A549 (cell line): Measurements from ENCODE around the gene TFF1. TPM values are rescaled to one million over a fixed set of nuclear protein-coding genes. Genes with fewer than 3 reads are reported as not detected.

Experiments used
- ATAC-seq, 2 experiments: fragments of 200-7000 bp in 1 of 2; fragments of >200 bp in 1 of 2; cut with Nextera tagmentation in 1 of 2; cut with Tn5 transposase in 1 of 2; 3 replicates each; pipeline versions ENCODE4 v1.8.0 to v1.9.1; 2018 to 2020; ENCODE audit warnings: mild to moderate bottlenecking in 1 of 2, moderate library complexity in 1 of 2
- CTCF ChIA-PET: fragments of 300-600 bp; sonication (Branson Sonifier 250); formaldehyde crosslinking; extraction: SDS; loops from one replicate; lab custom pipeline; 2021; ENCODE audit warnings: antibody characterized with exemption, inconsistent platforms; lab: Yijun Ruan, JAX
- POLR2A ChIA-PET: fragments of 350-600 bp; formaldehyde crosslinking; extraction: SDS; loops from one replicate; lab custom pipeline; 2021; ENCODE audit warnings: antibody characterized with exemption, inconsistent platforms; lab: Yijun Ruan, JAX
- DNase-seq, 2 experiments: peaks; one replicate each; pipeline versions ENCODE4 v3.0.0 to v3.0.0-alpha.2; 2011 to 2016; ENCODE audit warnings: low read depth in 1 of 2, low spot score in 1 of 2
- FAIRE-seq: peaks from 2 replicates; lab custom pipeline; 2011; peaks lifted over from hg19 to GRCh38; lab: Jason Lieb, UNC
- H3K27ac ChIP-seq, 2 experiments: fragments of >200 bp; sonication (Bioruptor Twin); formaldehyde crosslinking; 3 replicates each; pipeline ENCODE4 v1.5.1; 2016 to 2017
- H3K4me1 ChIP-seq: fragments of >200 bp; sonication (Bioruptor Twin); formaldehyde crosslinking; 3 replicates; pipeline ENCODE4 v1.6.1; 2016
- H3K4me2 ChIP-seq: fragments of >200 bp; sonication (Bioruptor Twin); formaldehyde crosslinking; 3 replicates; pipeline ENCODE4 v1.6.1; 2016
- H3K4me3 ChIP-seq: fragments of >200 bp; sonication (Bioruptor Twin); formaldehyde crosslinking; 3 replicates; pipeline ENCODE4 v1.5.1; 2016
- H3K9me3 ChIP-seq: fragments of >200 bp; sonication (Bioruptor Twin); formaldehyde crosslinking; 3 replicates; pipeline ENCODE4 v1.6.1; 2016
- CBX2 ChIP-seq: fragments of 200-600 bp; sonication (generic); IDR thresholded peaks from 2 replicates; pipeline ENCODE4 v1.6.1; 2016; ENCODE audit warnings: low read depth, mild to moderate bottlenecking, borderline replicate concordance
- CBX8 ChIP-seq: fragments of 200-600 bp; sonication (generic); IDR thresholded peaks from 2 replicates; pipeline ENCODE4 v1.6.1; 2016
- CHD4 ChIP-seq: fragments of 200-600 bp; sonication (generic); IDR thresholded peaks from 2 replicates; pipeline ENCODE4 v1.6.1; 2016; ENCODE audit warnings: antibody characterized with exemption, mild to moderate bottlenecking, borderline replicate concordance
- EHMT2 ChIP-seq: fragments of 200-600 bp; sonication (generic); IDR thresholded peaks from 2 replicates; pipeline ENCODE4 v1.6.1; 2016; ENCODE audit warnings: antibody characterized with exemption, low read depth, mild to moderate bottlenecking, moderate library complexity
- FOSL2 ChIP-seq, 2 experiments: fragments of 450-650 bp in 1 of 2; fragments of >200 bp in 1 of 2; sonication (Bioruptor Twin) in 1 of 2; formaldehyde crosslinking; IDR thresholded peaks; 2 replicates each; pipeline versions ENCODE4 v1.5.0 to v1.6.1; 2016 to 2020; ENCODE audit warnings: mild to moderate bottlenecking in 1 of 2, moderate library complexity in 1 of 2
- FOXS1 ChIP-seq: fragments of 250-450 bp; sonication (Bioruptor Pico); IDR thresholded peaks from 2 replicates; pipeline ENCODE4 v1.5.0; 2020; ENCODE audit warnings: mild to moderate bottlenecking, moderate library complexity
- GATA3 ChIP-seq: IDR thresholded peaks from 2 replicates; pipeline ENCODE4 v1.6.1; 2012; ENCODE audit warnings: borderline replicate concordance
- HOXA7 ChIP-seq: fragments of 250-450 bp; sonication (Bioruptor Pico); IDR thresholded peaks from 2 replicates; pipeline ENCODE4 v1.5.0; 2020; ENCODE audit warnings: mild to moderate bottlenecking, moderate library complexity
- HOXB13 ChIP-seq: fragments of 250-450 bp; sonication (Bioruptor Pico); IDR thresholded peaks from 2 replicates; pipeline ENCODE4 v1.5.0; 2020; ENCODE audit warnings: low read depth, mild to moderate bottlenecking, moderate library complexity
- MAFK ChIP-seq: fragments of 450-650 bp; IDR thresholded peaks from 2 replicates; pipeline ENCODE4 v1.6.1; 2014; ENCODE audit not compliant: partially characterized antibody
- MAZ ChIP-seq: fragments of 150-350 bp; IDR thresholded peaks from 2 replicates; pipeline ENCODE4 v1.6.1; 2014; ENCODE audit warnings: antibody characterized with exemption, low read depth, low read length, borderline replicate concordance
- POLR2A ChIP-seq: IDR thresholded peaks from 2 replicates; pipeline ENCODE4 v1.6.1; 2012; ENCODE audit warnings: mild to moderate bottlenecking, low read length
- POLR2AphosphoS2 ChIP-seq: conservative IDR thresholded peaks from 2 replicates; pipeline ENCODE4 v1.6.1; 2012; ENCODE audit warnings: low read length, improper control_type of control experiment, inconsistent platforms
- RAD21 ChIP-seq, 2 experiments: fragments of >200 bp in 1 of 2; sonication (Bioruptor Twin) in 1 of 2; formaldehyde crosslinking in 1 of 2; IDR thresholded peaks in 1 of 2; conservative IDR thresholded peaks in 1 of 2; 2 replicates in 1 of 2; 3 replicates in 1 of 2; pipeline ENCODE4 v1.6.1; 2012 to 2018; ENCODE audit warnings: inconsistent platforms in 1 of 2
- RCOR1 ChIP-seq: fragments of 150-350 bp; IDR thresholded peaks from 2 replicates; pipeline ENCODE4 v1.6.1; 2014; ENCODE audit warnings: antibody characterized with exemption, low read length, low read depth
- REST ChIP-seq: fragments of 200-600 bp; sonication (generic); IDR thresholded peaks from 2 replicates; pipeline ENCODE4 v1.6.1; 2016; ENCODE audit warnings: antibody characterized with exemption, mild to moderate bottlenecking, moderate library complexity
- RNF2 ChIP-seq: fragments of 200-600 bp; sonication (generic); IDR thresholded peaks from 2 replicates; pipeline ENCODE4 v1.6.1; 2016; ENCODE audit warnings: low read depth, mild to moderate bottlenecking, antibody characterized with exemption, moderate library complexity, borderline replicate concordance
- SREBF2 ChIP-seq: fragments of 450-650 bp; IDR thresholded peaks from 2 replicates; pipeline ENCODE4 v1.6.1; 2014; ENCODE audit warnings: mild to moderate bottlenecking, moderate library complexity
- ZFP36 ChIP-seq: fragments of 450-650 bp; IDR thresholded peaks from 2 replicates; pipeline ENCODE4 v1.6.1; 2014; ENCODE audit warnings: borderline replicate concordance; ENCODE audit not compliant: partially characterized antibody
- ZNF302 ChIP-seq: fragments of 250-450 bp; sonication (Bioruptor Pico); IDR thresholded peaks from 2 replicates; pipeline ENCODE4 v1.9.0; 2021; ENCODE audit warnings: inconsistent platforms, mild to moderate bottlenecking, moderate library complexity
- ZSCAN20 ChIP-seq: fragments of 250-450 bp; sonication (Bioruptor Pico); IDR thresholded peaks from 2 replicates; pipeline ENCODE4 v1.8.0; 2022; ENCODE audit warnings: mild to moderate bottlenecking, moderate library complexity
- WGBS: methylation state at CpG from one replicate; pipeline ENCODE4 v1.1.6; 2017; ENCODE audit errors: missing lambda C conversion rate; 5-methylcytosine and 5-hydroxymethylcytosine counted together
- polyA plus RNA-seq, 4 experiments: library from polyadenylated mRNA; depleted of rRNA in 3 of 4; stranded (reverse); fragments of >200 nt; fragmentation: RNase III in 1 of 4; extraction: RNeasy Plus Mini Kit Qiagen cat#74134 plus additional on column Dnase treatment in 1 of 4; gene quantifications; 2 replicates in 3 of 4; 3 replicates in 1 of 4; pipeline ENCODE4 v1.2.3, GENCODE V29; 2011 to 2017

TFF1 gene
- polyA plus RNA-seq, 2 of the 4 experiments (the other 2 are of a cell fraction), result 1.0 to 5.8 TPM

- FAIRE-seq, result no peak
- no peaks in the 10 kb centered on the region for H3K9me3 ChIP-seq
These were observed 15.9 kb downstream of the TFF1 start for GRCh38 chr21:42350318-42350910.

GRCh38 chr21:42349420-42350317, 16.7 kb downstream of the TFF1 start:
- POLR2A ChIA-PET, result no interaction called here
- H3K27ac ChIP-seq, result no peak overlapping the region
- no peak for TF ChIP-seq HOXB13 (CRISPR knock-in tag)
- no peak for TF ChIP-seq HOXA7 (CRISPR knock-in tag)
- no peak for TF ChIP-seq ZSCAN20 (CRISPR knock-in tag)
- no peak for TF ChIP-seq REST
- no peak for TF ChIP-seq RNF2
- TF ChIP-seq FOXS1 (CRISPR knock-in tag), result no peak
- TF ChIP-seq CBX8, result no peak
- no peak for TF ChIP-seq MAZ
- no peak for TF ChIP-seq ZNF302 (CRISPR knock-in tag)
- no peak for TF ChIP-seq RCOR1
- no peak for TF ChIP-seq CHD4
- no peak for TF ChIP-seq GATA3
- TF ChIP-seq ZFP36, result no peak
- TF ChIP-seq, all 56 proteins: peak for 0
- CTCF ChIA-PET, result interaction anchor here (0.6 to 0.9 kb wide), 2 partner anchors 12 to 104 kb away, joined by 3 to 4 read pairs; no protein-coding TSS in a partner anchor
- WGBS, result 63% methylated on average over 5 of the region's 14 CpGs
- no peaks in the 10 kb centered on the region for H3K4me1 ChIP-seq
- DNase-seq (no peak), FAIRE-seq (no peak), ATAC-seq (no peak)
- no peak overlapping the region for H3K4me2 ChIP-seq
- no peak overlapping the region for H3K4me3 ChIP-seq
- H3K9me3 ChIP-seq, result no peaks in the 10 kb centered on the region

More at GRCh38 chr21:42350318-42350910, 15.9 kb downstream of the TFF1 start:
- no peak for DNase-seq
- H3K4me1 ChIP-seq, result no peaks in the 10 kb centered on the region
- ChIA-PET CTCF (interaction anchor here (0.6 to 0.9 kb wide), 2 partner anchors 11 to 104 kb away, joined by 3 to 4 read pairs; no protein-coding TSS in a partner anchor), POLR2A (no interaction called here)
- H3K4me2 ChIP-seq, result no peak overlapping the region
- TF ChIP-seq FOSL2 (IDR thresholded peaks at IDR 0.05) (no peak), FOSL2 (CRISPR knock-in tag; IDR thresholded peaks at IDR 0.05) (no peak), CBX2 (no peak), CBX8 (no peak), HOXA7 (CRISPR knock-in tag) (no peak), EHMT2 (no peak), MAFK (no peak), POLR2A (no peak), RAD21 (conservative IDR thresholded peaks at IDR 0.05 in 1 of 2, IDR thresholded peaks at IDR 0.05 in 1 of 2) (no peak), SREBF2 (no peak), POLR2AphosphoS2 (no peak), RCOR1 (no peak), RNF2 (no peak)
- ATAC-seq, result no peak
- H3K4me3 ChIP-seq, result no peak overlapping the region
- H3K27ac ChIP-seq, result no peak overlapping the region
- 76% methylated on average over 11 of the region's 11 CpGs for WGBS
